ENCODE results near the gene CCR5AS.

Gene CCR5AS

GRCh38 chr3:46405301-46406019 lies 1.4 kb downstream of the CCR5AS start:
- Histone ChIP-seq H3K4me3 (no peak overlapping the region), H3K4me2 (no peak overlapping the region), H3K36me3 (ENCODE audit: insufficient read depth) (no peaks in the 10 kb centered on the region), H3F3A (replicated peaks; ENCODE audit: low read depth) (no peaks in the 10 kb centered on the region), H3K27me3 (ENCODE audit: insufficient read depth) (no peaks in the 10 kb centered on the region), H2AFZ (peak overlapping the region; percentile 56; the same call in 1 of the 2 replicates), H3K79me2 (replicated peaks; ENCODE audit: insufficient read depth) (no peaks in the 10 kb centered on the region), H3K4me1 (ENCODE audit: insufficient read depth) (no peaks in the 10 kb centered on the region), H3K9me2 (ENCODE audit: insufficient read depth) (no peaks in the 10 kb centered on the region), H4K20me1 (replicated peaks; ENCODE audit: insufficient read depth) (no peaks in the 10 kb centered on the region), H3K27ac (ENCODE audit: low read depth) (no peak overlapping the region)
- TF ChIP-seq EZH2phosphoT487 (IDR thresholded peaks at IDR 0.05; ENCODE audit: unreplicated experiment) (no peak), JUNB (IDR thresholded peaks at IDR 0.05; ENCODE audit: unreplicated experiment) (no peak), REST (IDR thresholded peaks at IDR 0.05; ENCODE audit: unreplicated experiment) (no peak), ZNF331 (CRISPR knock-in tag; IDR thresholded peaks at IDR 0.05; ENCODE audit: low read depth) (no peak), ZNF462 (CRISPR knock-in tag; IDR thresholded peaks at IDR 0.05) (no peak), POLR2AphosphoS5 (IDR thresholded peaks at IDR 0.05; ENCODE audit: low read depth) (no peak), ZNF114 (CRISPR knock-in tag; IDR thresholded peaks at IDR 0.05) (no peak), CTCF (conservative IDR thresholded peaks at IDR 0.05; ENCODE audit: low read depth in 2 of 2) (no peak), STAT1 (IDR thresholded peaks at IDR 0.05; ENCODE audit: unreplicated experiment) (no peak), NANOG (IDR thresholded peaks at IDR 0.05; ENCODE audit: borderline replicate concordance) (no peak), EZH2 (IDR thresholded peaks at IDR 0.05; ENCODE audit: low read depth, unreplicated experiment) (no peak), CREB1 (CRISPR knock-in tag; IDR thresholded peaks at IDR 0.05; ENCODE audit: low read depth) (no peak)
- TF ChIP-seq, protein P1, sequence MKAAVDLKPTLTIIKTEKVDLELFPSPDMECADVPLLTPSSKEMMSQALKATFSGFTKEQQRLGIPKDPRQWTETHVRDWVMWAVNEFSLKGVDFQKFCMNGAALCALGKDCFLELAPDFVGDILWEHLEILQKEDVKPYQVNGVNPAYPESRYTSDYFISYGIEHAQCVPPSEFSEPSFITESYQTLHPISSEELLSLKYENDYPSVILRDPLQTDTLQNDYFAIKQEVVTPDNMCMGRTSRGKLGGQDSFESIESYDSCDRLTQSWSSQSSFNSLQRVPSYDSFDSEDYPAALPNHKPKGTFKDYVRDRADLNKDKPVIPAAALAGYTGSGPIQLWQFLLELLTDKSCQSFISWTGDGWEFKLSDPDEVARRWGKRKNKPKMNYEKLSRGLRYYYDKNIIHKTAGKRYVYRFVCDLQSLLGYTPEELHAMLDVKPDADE (IDR thresholded peaks at IDR 0.05): no peak
- DNase-seq (ENCODE audit: low spot score) (no peak), ATAC-seq (no peak)
- Mint-ChIP-seq H3K27ac (no peak overlapping the region), H3K4me3 (no peak overlapping the region), H3K36me3 (ENCODE audit: low read depth) (no peaks in the 10 kb centered on the region), H3K4me1 (no peaks in the 10 kb centered on the region), H3K27me3 (ENCODE audit: insufficient read depth, low read depth, poor library complexity) (peaks cover 4% of the 10 kb centered on the region), H3K9me3 (no peaks in the 10 kb centered on the region)

Measured in GM23338 (cell line).